ENCODE measurements around the gene ZPBP. TPM values are rescaled to one million over a fixed set of nuclear protein-coding genes. Genes with fewer than 3 reads are reported as not detected.

Gene ZPBP
- total RNA-seq, 4 donors from 2014 or later: not detected

- peaks cover 0 to 6% (median 0%) of the 10 kb centered on the region in 4 donors for H3K9me3 ChIP-seq
- DNase-seq (ENCODE audit: low spot score in 2 of 2): no peak
- H3K36me3 ChIP-seq: no peaks in the 10 kb centered on the region
- no peaks in the 10 kb centered on the region for H3K27me3 ChIP-seq
- H3K4me3 ChIP-seq: no peak overlapping the region
- TF ChIP-seq, protein P1, sequence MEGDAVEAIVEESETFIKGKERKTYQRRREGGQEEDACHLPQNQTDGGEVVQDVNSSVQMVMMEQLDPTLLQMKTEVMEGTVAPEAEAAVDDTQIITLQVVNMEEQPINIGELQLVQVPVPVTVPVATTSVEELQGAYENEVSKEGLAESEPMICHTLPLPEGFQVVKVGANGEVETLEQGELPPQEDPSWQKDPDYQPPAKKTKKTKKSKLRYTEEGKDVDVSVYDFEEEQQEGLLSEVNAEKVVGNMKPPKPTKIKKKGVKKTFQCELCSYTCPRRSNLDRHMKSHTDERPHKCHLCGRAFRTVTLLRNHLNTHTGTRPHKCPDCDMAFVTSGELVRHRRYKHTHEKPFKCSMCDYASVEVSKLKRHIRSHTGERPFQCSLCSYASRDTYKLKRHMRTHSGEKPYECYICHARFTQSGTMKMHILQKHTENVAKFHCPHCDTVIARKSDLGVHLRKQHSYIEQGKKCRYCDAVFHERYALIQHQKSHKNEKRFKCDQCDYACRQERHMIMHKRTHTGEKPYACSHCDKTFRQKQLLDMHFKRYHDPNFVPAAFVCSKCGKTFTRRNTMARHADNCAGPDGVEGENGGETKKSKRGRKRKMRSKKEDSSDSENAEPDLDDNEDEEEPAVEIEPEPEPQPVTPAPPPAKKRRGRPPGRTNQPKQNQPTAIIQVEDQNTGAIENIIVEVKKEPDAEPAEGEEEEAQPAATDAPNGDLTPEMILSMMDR (IDR thresholded peaks at IDR 0.05): no peak
- no peak for TF ChIP-seq POLR2A (IDR thresholded peaks at IDR 0.05)
- TF ChIP-seq EP300 (IDR thresholded peaks at IDR 0.05): no peak
- no peak overlapping the region for H3K27ac ChIP-seq
- 91 to 95% methylated on average over 4 of the region's 4 CpGs for WGBS, 2 donors
- no peaks in the 10 kb centered on the region for H3K4me1 ChIP-seq
These were observed 198.5 kb downstream of the ZPBP start for GRCh38 chr7:49894543-49894942.

GRCh38 chr7:49893131-49893530, 199.9 kb downstream of the ZPBP start:
- H3K9me3 ChIP-seq: peaks cover 0 to 6% (median 0%) of the 10 kb centered on the region in 4 donors
- no peaks in the 10 kb centered on the region for H3K4me1 ChIP-seq
- no peaks in the 10 kb centered on the region for H3K36me3 ChIP-seq
- no peak overlapping the region for H3K4me3 ChIP-seq
- H3K27me3 ChIP-seq: no peaks in the 10 kb centered on the region
- no peak overlapping the region for H3K27ac ChIP-seq
- TF ChIP-seq POLR2A (IDR thresholded peaks at IDR 0.05) (no peak), EP300 (IDR thresholded peaks at IDR 0.05) (no peak)
- TF ChIP-seq, protein P1 (IDR thresholded peaks at IDR 0.05): no peak
- DNase-seq (ENCODE audit: low spot score in 2 of 2): no peak
- 55 to 58% methylated on average over 4 of the region's 4 CpGs for WGBS, 2 donors

DNA sequence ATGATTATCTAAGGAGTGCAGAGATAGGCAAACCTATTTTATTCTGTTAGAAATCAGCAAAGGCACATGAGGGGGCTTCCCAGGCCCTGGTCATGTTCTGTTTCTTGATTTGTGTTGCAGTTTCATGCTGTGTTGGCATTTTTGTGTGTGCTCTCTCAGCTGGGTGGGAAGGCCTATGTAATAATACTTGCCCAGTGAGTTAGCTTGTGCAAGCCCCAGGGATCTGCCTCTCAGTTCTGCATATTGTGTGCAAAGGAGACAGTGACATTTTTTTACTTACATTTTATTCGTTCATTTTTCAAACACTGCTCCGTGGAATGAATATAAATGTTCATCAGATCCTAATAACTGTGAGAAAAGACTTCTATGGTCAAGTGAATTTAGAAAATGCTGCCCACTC, 200.6 kb downstream of the ZPBP start:
- TF ChIP-seq POLR2A (IDR thresholded peaks at IDR 0.05): no peak
- no peak for TF ChIP-seq EP300 (IDR thresholded peaks at IDR 0.05)
- TF ChIP-seq, protein P1 (IDR thresholded peaks at IDR 0.05): no peak
- no peak for DNase-seq (ENCODE audit: low spot score in 2 of 2)
- Histone ChIP-seq H3K4me1 (no peaks in the 10 kb centered on the region), H3K4me3 (no peak overlapping the region), H3K27me3 (no peaks in the 10 kb centered on the region), H3K9me3 (peaks cover 0 to 6% (median 0%) of the 10 kb centered on the region in 4 donors), H3K36me3 (no peaks in the 10 kb centered on the region), H3K27ac (no peak overlapping the region)
- WGBS, 2 donors: 85 to 88% methylated on average over 2 of the region's 2 CpGs

Other genes with a start within 250 kb of the ZPBP start
- gene IKZF1, start 211.5 kb upstream of the ZPBP start, total RNA-seq: 10 to 100 TPM in 3 of 4 donors, 1 to 10 TPM in 1; 9.6 to 32.1 (median 20.7) TPM